ENCODE data around the gene TRMT10B. TPM values are rescaled to one million over a fixed set of nuclear protein-coding genes. Genes with fewer than 3 reads are reported as not detected.
"Not testable (repeated sequence)": the region's sequence is repeated elsewhere in the genome, so short reads cannot be mapped to it uniquely, and the experiment has no call there.

Gene TRMT10B
- total RNA-seq, 1 donor from 2014 or later = 8.8 TPM

- no peaks in the 10 kb centered on the region for H3K27me3 ChIP-seq (ENCODE audit: low read depth)
- H3K36me3 ChIP-seq = peaks cover 18% of the 10 kb centered on the region
- TF ChIP-seq, protein P1, sequence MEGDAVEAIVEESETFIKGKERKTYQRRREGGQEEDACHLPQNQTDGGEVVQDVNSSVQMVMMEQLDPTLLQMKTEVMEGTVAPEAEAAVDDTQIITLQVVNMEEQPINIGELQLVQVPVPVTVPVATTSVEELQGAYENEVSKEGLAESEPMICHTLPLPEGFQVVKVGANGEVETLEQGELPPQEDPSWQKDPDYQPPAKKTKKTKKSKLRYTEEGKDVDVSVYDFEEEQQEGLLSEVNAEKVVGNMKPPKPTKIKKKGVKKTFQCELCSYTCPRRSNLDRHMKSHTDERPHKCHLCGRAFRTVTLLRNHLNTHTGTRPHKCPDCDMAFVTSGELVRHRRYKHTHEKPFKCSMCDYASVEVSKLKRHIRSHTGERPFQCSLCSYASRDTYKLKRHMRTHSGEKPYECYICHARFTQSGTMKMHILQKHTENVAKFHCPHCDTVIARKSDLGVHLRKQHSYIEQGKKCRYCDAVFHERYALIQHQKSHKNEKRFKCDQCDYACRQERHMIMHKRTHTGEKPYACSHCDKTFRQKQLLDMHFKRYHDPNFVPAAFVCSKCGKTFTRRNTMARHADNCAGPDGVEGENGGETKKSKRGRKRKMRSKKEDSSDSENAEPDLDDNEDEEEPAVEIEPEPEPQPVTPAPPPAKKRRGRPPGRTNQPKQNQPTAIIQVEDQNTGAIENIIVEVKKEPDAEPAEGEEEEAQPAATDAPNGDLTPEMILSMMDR (IDR thresholded peaks at IDR 0.05) = no peak
- peaks cover under 1% of the 10 kb centered on the region for H3K4me1 ChIP-seq
- intact Hi-C loops (cut with DNase I) = no loop called here
- H3K4me3 ChIP-seq = no peak overlapping the region
- ATAC-seq = peak; percentile 56 to 86
- no peak overlapping the region for H3K27ac ChIP-seq
- no peaks in the 10 kb centered on the region for H3K9me3 ChIP-seq
- no peak for DNase-seq
Measured at GRCh38 chr9:37760416-37761161, 7.0 kb downstream of the TRMT10B start.

DNA sequence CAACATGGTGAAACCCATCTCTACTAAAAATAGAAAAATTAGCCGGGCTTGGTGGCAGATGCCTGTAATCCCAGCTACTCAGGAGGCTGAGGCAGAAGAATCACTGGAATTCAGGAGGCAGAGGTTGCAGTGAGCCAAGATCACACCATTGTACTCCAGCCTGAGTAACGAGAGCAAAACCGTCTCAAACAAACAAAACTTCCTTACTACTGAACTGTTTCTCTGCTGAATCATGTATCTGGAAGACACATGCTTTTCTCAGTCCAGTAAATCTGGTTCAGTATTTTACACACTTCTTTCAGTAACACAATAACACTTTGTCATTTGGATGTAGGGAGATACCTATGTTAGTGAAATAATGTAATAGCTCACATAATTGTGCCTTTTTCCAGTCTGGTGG is 7.9 kb downstream of the TRMT10B start:
- no peaks in the 10 kb centered on the region for H3K27me3 ChIP-seq (ENCODE audit: low read depth)
- no peaks in the 10 kb centered on the region for H3K9me3 ChIP-seq
- peaks cover 18% of the 10 kb centered on the region for H3K36me3 ChIP-seq
- DNase-seq = no peak
- no peaks in the 10 kb centered on the region for H3K4me1 ChIP-seq
- intact Hi-C loops (cut with DNase I) = no loop called here
- no peak overlapping the region for H3K27ac ChIP-seq
- H3K4me3 ChIP-seq = no peak overlapping the region
- no peak for ATAC-seq
- TF ChIP-seq, protein P1 (IDR thresholded peaks at IDR 0.05) = no peak

DNA sequence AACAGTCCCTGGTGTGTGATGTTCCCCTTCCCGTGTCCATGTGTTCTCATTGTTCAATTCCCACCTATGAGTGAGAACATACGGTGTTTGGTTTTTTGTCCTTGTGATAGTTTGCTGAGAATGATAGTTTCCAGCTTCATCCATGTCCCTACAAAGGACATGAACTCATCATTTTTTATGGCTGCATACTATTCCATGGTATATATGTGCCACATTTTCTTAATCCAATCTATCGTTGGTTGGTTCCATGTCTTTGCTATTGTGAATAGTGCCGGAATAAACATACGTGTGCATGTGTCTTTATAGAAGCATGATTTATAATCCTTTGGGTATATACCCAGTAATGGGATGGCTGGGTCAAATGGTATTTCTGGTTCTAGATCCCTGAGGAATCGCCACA is 11.7 kb downstream of the TRMT10B start:
- peaks cover 30% of the 10 kb centered on the region for H3K36me3 ChIP-seq
- intact Hi-C loops (cut with DNase I); H3K4me1 ChIP-seq: not testable (repeated sequence)

GRCh38 chr9:37769306-37769705 is 15.7 kb downstream of the TRMT10B start:
- no peak overlapping the region for H3K4me3 ChIP-seq
- H3K27me3 ChIP-seq (ENCODE audit: low read depth) = no peaks in the 10 kb centered on the region
- no peaks in the 10 kb centered on the region for H3K4me1 ChIP-seq
- ATAC-seq = no peak
- peaks cover 57% of the 10 kb centered on the region for H3K36me3 ChIP-seq
- no peak for DNase-seq
- TF ChIP-seq, protein P1 (IDR thresholded peaks at IDR 0.05) = no peak
- intact Hi-C loops (cut with DNase I) = no loop called here
- H3K9me3 ChIP-seq = no peaks in the 10 kb centered on the region
- H3K27ac ChIP-seq = no peak overlapping the region

More for the DNA sequence above, 11.7 kb downstream of the TRMT10B start:
- H3K4me3 ChIP-seq; ATAC-seq; H3K9me3 ChIP-seq; DNase-seq; H3K27ac ChIP-seq; H3K27me3 ChIP-seq (ENCODE audit: low read depth): not testable (repeated sequence)

GRCh38 chr9:37769995-37770394 is 16.4 kb downstream of the TRMT10B start:
- DNase-seq = no peak
- peaks cover 57% of the 10 kb centered on the region for H3K36me3 ChIP-seq
- TF ChIP-seq, protein P1 (IDR thresholded peaks at IDR 0.05) = no peak
- H3K9me3 ChIP-seq = no peaks in the 10 kb centered on the region
- no peaks in the 10 kb centered on the region for H3K4me1 ChIP-seq
- H3K4me3 ChIP-seq = no peak overlapping the region
- ATAC-seq = no peak
- intact Hi-C loops (cut with DNase I) = no loop called here
- H3K27me3 ChIP-seq (ENCODE audit: low read depth) = no peaks in the 10 kb centered on the region
- no peak overlapping the region for H3K27ac ChIP-seq

- H3K4me3 ChIP-seq = no peak overlapping the region
- no peak overlapping the region for H3K27ac ChIP-seq
- ATAC-seq = no peak
- H3K36me3 ChIP-seq = peaks cover 97% of the 10 kb centered on the region
- H3K27me3 ChIP-seq (ENCODE audit: low read depth) = no peaks in the 10 kb centered on the region
- no peak for DNase-seq
- TF ChIP-seq, protein P1 (IDR thresholded peaks at IDR 0.05) = no peak
- H3K9me3 ChIP-seq = no peaks in the 10 kb centered on the region
- intact Hi-C loops (cut with DNase I) = no loop called here
- H3K4me1 ChIP-seq = no peaks in the 10 kb centered on the region
Measured at GRCh38 chr9:37775216-37775919, 21.8 kb downstream of the TRMT10B start.

All from lower lobe of right lung (tissue), 2 donors.